ENCODE data around the gene UNC5A.

The UNC5A gene

GRCh38 chr5:176849611-176850227 is 39.4 kb downstream of the UNC5A start:
- Mint-ChIP-seq H3K4me3 (no peak overlapping the region), H3K27ac (no peak overlapping the region), H3K27me3 (peaks cover 17% of the 10 kb centered on the region), H3K36me3 (no peaks in the 10 kb centered on the region), H3K9me3 (ENCODE audit: low read depth) (no peaks in the 10 kb centered on the region), H3K4me1 (ENCODE audit: low read depth) (no peaks in the 10 kb centered on the region)

GRCh38 chr5:176850371-176851245 is 40.2 kb downstream of the UNC5A start:
- Mint-ChIP-seq H3K27me3 (peaks cover 11% of the 10 kb centered on the region), H3K4me3 (no peak overlapping the region), H3K9me3 (ENCODE audit: low read depth) (no peaks in the 10 kb centered on the region), H3K4me1 (ENCODE audit: low read depth) (no peaks in the 10 kb centered on the region), H3K36me3 (no peaks in the 10 kb centered on the region), H3K27ac (no peak overlapping the region)

- no peak overlapping the region for H3K27ac Mint-ChIP-seq
- H3K36me3 Mint-ChIP-seq = no peaks in the 10 kb centered on the region
- H3K4me1 Mint-ChIP-seq (ENCODE audit: low read depth) = no peaks in the 10 kb centered on the region
- H3K27me3 Mint-ChIP-seq = peaks cover 7% of the 10 kb centered on the region
- H3K9me3 Mint-ChIP-seq (ENCODE audit: low read depth) = no peaks in the 10 kb centered on the region
- H3K4me3 Mint-ChIP-seq = no peak overlapping the region
These were observed 41.0 kb downstream of the UNC5A start for GRCh38 chr5:176851380-176851779.

- H3K4me1 Mint-ChIP-seq (ENCODE audit: low read depth) = no peaks in the 10 kb centered on the region
These were observed 41.7 kb downstream of the UNC5A start for GRCh38 chr5:176851871-176852658.

GRCh38 chr5:176853151-176853778 is 42.9 kb downstream of the UNC5A start:
- H3K36me3 Mint-ChIP-seq = no peaks in the 10 kb centered on the region
- no peak overlapping the region for H3K4me3 Mint-ChIP-seq
- H3K9me3 Mint-ChIP-seq (ENCODE audit: low read depth) = no peaks in the 10 kb centered on the region
- H3K27ac Mint-ChIP-seq = no peak overlapping the region
- peaks cover 12% of the 10 kb centered on the region for H3K27me3 Mint-ChIP-seq
- H3K4me1 Mint-ChIP-seq (ENCODE audit: low read depth) = no peaks in the 10 kb centered on the region

More at GRCh38 chr5:176851871-176852658, 41.7 kb downstream of the UNC5A start:
- Mint-ChIP-seq H3K9me3 (ENCODE audit: low read depth) (no peaks in the 10 kb centered on the region), H3K36me3 (no peaks in the 10 kb centered on the region), H3K27me3 (peaks cover 9% of the 10 kb centered on the region), H3K4me3 (no peak overlapping the region), H3K27ac (no peak overlapping the region)

GRCh38 chr5:176854164-176854563 is 43.8 kb downstream of the UNC5A start:
- Mint-ChIP-seq H3K9me3 (ENCODE audit: low read depth) (no peaks in the 10 kb centered on the region), H3K4me3 (no peak overlapping the region), H3K36me3 (no peaks in the 10 kb centered on the region), H3K27ac (no peak overlapping the region), H3K4me1 (ENCODE audit: low read depth) (no peaks in the 10 kb centered on the region), H3K27me3 (peaks cover 12% of the 10 kb centered on the region)

GRCh38 chr5:176855598-176855997 is 45.2 kb downstream of the UNC5A start:
- H3K9me3 Mint-ChIP-seq (ENCODE audit: low read depth) = no peaks in the 10 kb centered on the region
- H3K27me3 Mint-ChIP-seq = peaks cover 10% of the 10 kb centered on the region
- H3K27ac Mint-ChIP-seq = no peak overlapping the region
- H3K4me1 Mint-ChIP-seq (ENCODE audit: low read depth) = no peaks in the 10 kb centered on the region
- no peak overlapping the region for H3K4me3 Mint-ChIP-seq
- H3K36me3 Mint-ChIP-seq = no peaks in the 10 kb centered on the region

- no peak overlapping the region for H3K4me3 Mint-ChIP-seq
- no peaks in the 10 kb centered on the region for H3K9me3 Mint-ChIP-seq (ENCODE audit: low read depth)
- H3K27ac Mint-ChIP-seq = no peak overlapping the region
- no peaks in the 10 kb centered on the region for H3K4me1 Mint-ChIP-seq (ENCODE audit: low read depth)
- H3K27me3 Mint-ChIP-seq = peaks cover 12% of the 10 kb centered on the region
- H3K36me3 Mint-ChIP-seq = no peaks in the 10 kb centered on the region
These were observed 46.4 kb downstream of the UNC5A start for GRCh38 chr5:176856746-176857145.

- Mint-ChIP-seq H3K36me3 (no peaks in the 10 kb centered on the region), H3K9me3 (ENCODE audit: low read depth) (no peaks in the 10 kb centered on the region), H3K4me3 (no peak overlapping the region), H3K27me3 (peaks cover 12% of the 10 kb centered on the region), H3K27ac (no peak overlapping the region), H3K4me1 (ENCODE audit: low read depth) (no peaks in the 10 kb centered on the region)
These were observed 47.0 kb downstream of the UNC5A start for GRCh38 chr5:176857216-176857893.

- Mint-ChIP-seq H3K4me1 (ENCODE audit: low read depth) (no peaks in the 10 kb centered on the region), H3K27ac (no peak overlapping the region), H3K36me3 (no peaks in the 10 kb centered on the region), H3K9me3 (ENCODE audit: low read depth) (no peaks in the 10 kb centered on the region), H3K27me3 (peaks cover 10% of the 10 kb centered on the region), H3K4me3 (no peak overlapping the region)
These were observed 47.5 kb downstream of the UNC5A start for GRCh38 chr5:176857894-176858273.

GRCh38 chr5:176859916-176860315 is 49.6 kb downstream of the UNC5A start:
- Mint-ChIP-seq H3K4me3 (no peak overlapping the region), H3K36me3 (no peaks in the 10 kb centered on the region), H3K27ac (no peak overlapping the region), H3K4me1 (ENCODE audit: low read depth) (no peaks in the 10 kb centered on the region), H3K9me3 (ENCODE audit: low read depth) (no peaks in the 10 kb centered on the region), H3K27me3 (peaks cover 11% of the 10 kb centered on the region)

GRCh38 chr5:176860381-176860780 is 50.0 kb downstream of the UNC5A start:
- Mint-ChIP-seq H3K9me3 (ENCODE audit: low read depth) (no peaks in the 10 kb centered on the region), H3K4me1 (ENCODE audit: low read depth) (no peaks in the 10 kb centered on the region), H3K36me3 (no peaks in the 10 kb centered on the region), H3K27me3 (peaks cover 12% of the 10 kb centered on the region), H3K27ac (no peak overlapping the region), H3K4me3 (no peak overlapping the region)

GRCh38 chr5:176861276-176861675 is 50.9 kb downstream of the UNC5A start:
- H3K27me3 Mint-ChIP-seq = peaks cover 16% of the 10 kb centered on the region

GRCh38 chr5:176862330-176862995 is 52.1 kb downstream of the UNC5A start:
- H3K9me3 Mint-ChIP-seq (ENCODE audit: low read depth) = no peaks in the 10 kb centered on the region
- no peaks in the 10 kb centered on the region for H3K4me1 Mint-ChIP-seq (ENCODE audit: low read depth)
- no peaks in the 10 kb centered on the region for H3K36me3 Mint-ChIP-seq
- H3K4me3 Mint-ChIP-seq = no peak overlapping the region
- no peak overlapping the region for H3K27ac Mint-ChIP-seq
- H3K27me3 Mint-ChIP-seq = peaks cover 15% of the 10 kb centered on the region

More at GRCh38 chr5:176861276-176861675, 50.9 kb downstream of the UNC5A start:
- Mint-ChIP-seq H3K9me3 (ENCODE audit: low read depth) (no peaks in the 10 kb centered on the region), H3K36me3 (no peaks in the 10 kb centered on the region), H3K4me3 (no peak overlapping the region), H3K27ac (no peak overlapping the region), H3K4me1 (ENCODE audit: low read depth) (no peaks in the 10 kb centered on the region)
